Central memory CD4-positive, alpha-beta T cell (primary cell): ENCODE measurements around the gene SIGLECL1.
"Not testable (repeated sequence)": the region's sequence is repeated elsewhere in the genome, so short reads cannot be mapped to it uniquely, and the experiment has no call there.

ENCODE experiments used
- DNase-seq: peaks from one replicate; pipeline ENCODE4 v3.0.0; 2022
- total RNA-seq, 3 experiments: gene quantifications; one replicate each; lab custom pipeline; 2026; lab: John Stamatoyannopoulos, UW

SIGLECL1 gene
- 0 reads per million in 3 experiments for total RNA-seq

- DNase-seq = no peak
Observed at GRCh38 chr19:51250786-51251467, at the start of gene SIGLECL1. SIGLECL1 (plus strand) TSS chr19:51251080; CDS start chr19:51264073, 12,993 bp downstream.

GRCh38 chr19:51201712-51202111, 49.2 kb upstream of the SIGLECL1 start:
- no peak for DNase-seq

- DNase-seq = no peak
Observed at GRCh38 chr19:51203916-51204315, 47.0 kb upstream of the SIGLECL1 start.

- no peak for DNase-seq
Observed at GRCh38 chr19:51204321-51204720, 46.6 kb upstream of the SIGLECL1 start.

GRCh38 chr19:51207747-51208146, 43.1 kb upstream of the SIGLECL1 start:
- DNase-seq = no peak

GRCh38 chr19:51210191-51210784, 40.6 kb upstream of the SIGLECL1 start:
- no peak for DNase-seq

GRCh38 chr19:51210874-51211361, 40.0 kb upstream of the SIGLECL1 start:
- not testable (repeated sequence) for DNase-seq

GRCh38 chr19:51211833-51212232, 39.0 kb upstream of the SIGLECL1 start:
- DNase-seq = no peak

- no peak for DNase-seq
Observed at GRCh38 chr19:51219307-51219706, 31.6 kb upstream of the SIGLECL1 start.

- DNase-seq = no peak
Observed at GRCh38 chr19:51219971-51220370, 30.9 kb upstream of the SIGLECL1 start.

- DNase-seq = no peak
Observed at GRCh38 chr19:51220996-51221395, 29.9 kb upstream of the SIGLECL1 start.

GRCh38 chr19:51224163-51224641, 26.7 kb upstream of the SIGLECL1 start:
- no peak for DNase-seq

- not testable (repeated sequence) for DNase-seq
Observed at GRCh38 chr19:51224898-51225393, 25.9 kb upstream of the SIGLECL1 start, which contains the start of gene CD33. CD33 (plus strand) TSS chr19:51225080; CDS start chr19:51225119, 39 bp downstream.

GRCh38 chr19:51226067-51226466, 24.8 kb upstream of the SIGLECL1 start:
- no peak for DNase-seq

GRCh38 chr19:51227326-51227725, 23.6 kb upstream of the SIGLECL1 start:
- no peak for DNase-seq

- no peak for DNase-seq
Observed at GRCh38 chr19:51227966-51228365, 22.9 kb upstream of the SIGLECL1 start.

GRCh38 chr19:51240866-51241265, 10.0 kb upstream of the SIGLECL1 start:
- no peak for DNase-seq

- no peak for DNase-seq
Observed at GRCh38 chr19:51242881-51243630, 7.8 kb upstream of the SIGLECL1 start.

- DNase-seq = no peak
Observed at GRCh38 chr19:51246164-51246552, 4.7 kb upstream of the SIGLECL1 start.

GRCh38 chr19:51247972-51248590, 2.8 kb upstream of the SIGLECL1 start:
- DNase-seq = no peak

- no peak for DNase-seq
Observed at GRCh38 chr19:51251468-51251820, 564 bp downstream of the SIGLECL1 start.

- no peak for DNase-seq
Observed at GRCh38 chr19:51252306-51253079, 1.6 kb downstream of the SIGLECL1 start.
